Activated CD8-positive, alpha-beta T cell treated with anti-CD3 and anti-CD28 coated beads for 36 hours (primary cell): ENCODE results near the gene RSBN1. TPM values are rescaled to one million over a fixed set of nuclear protein-coding genes. Genes with fewer than 3 reads are reported as not detected.
A peak's percentile ranks its signal among the peaks of the same experiment; 100 is the strongest.

Experiments used
- ATAC-seq: fragments of 200-7000 bp; cut with Tn5 transposase; one replicate; pipeline ENCODE4 v1.10.0; 2021; ENCODE audit warnings: mild to moderate bottlenecking, moderate library complexity
- CTCF ChIA-PET: fragments of 350-600 bp; sonication (Branson Sonifier 250); formaldehyde crosslinking; loops from one replicate; lab custom pipeline; 2021; ENCODE audit warnings: antibody characterized with exemption; lab: Charles Lee
- POLR2A ChIA-PET: fragments of 350-600 bp; sonication (Branson Sonifier 250); formaldehyde crosslinking; loops from one replicate; lab custom pipeline; 2021; ENCODE audit warnings: antibody characterized with exemption; lab: Charles Lee
- DNase-seq: peaks from one replicate; pipeline ENCODE4 v3.0.0-alpha.2; 2020
- H3K27ac Mint-ChIP-seq: one replicate; pipeline ENCODE4 v1.8.0; 2021; ENCODE audit warnings: mild to moderate bottlenecking, mixed read lengths
- H3K27me3 Mint-ChIP-seq: one replicate; pipeline ENCODE4 v1.8.0; 2021; ENCODE audit warnings: mixed read lengths
- H3K36me3 Mint-ChIP-seq: one replicate; pipeline ENCODE4 v1.8.0; 2021; ENCODE audit warnings: low read depth, mixed read lengths
- H3K4me1 Mint-ChIP-seq: one replicate; pipeline ENCODE4 v1.8.0; 2021; ENCODE audit warnings: low read depth, mixed read lengths
- H3K4me3 Mint-ChIP-seq: one replicate; pipeline ENCODE4 v1.8.0; 2021; ENCODE audit warnings: mild to moderate bottlenecking, moderate library complexity, mixed read lengths
- H3K9me3 Mint-ChIP-seq: one replicate; pipeline ENCODE4 v1.8.0; 2021; ENCODE audit warnings: mixed read lengths
- CTCF ChIP-seq: fragments of 200-600 bp; IDR thresholded peaks from one replicate; pipeline ENCODE4 v1.8.0; 2022; ENCODE audit warnings: antibody characterized with exemption, mild to moderate bottlenecking
- intact Hi-C: fragments of 100-400 bp; cut with micrococcal nuclease; formaldehyde crosslinking; loops from one replicate; pipeline ENCODE4 v1.10.0; 2022
- total RNA-seq, 2 experiments: library from RNA; stranded (reverse); gene quantifications; one replicate each; pipeline ENCODE4 v1.2.3, GENCODE V29; 2021

The RSBN1 gene
- total RNA-seq, 2 experiments from 2014 or later, result 25.6 to 28.3 TPM

- H3K9me3 Mint-ChIP-seq, result peaks cover 2% of the 10 kb centered on the region
- H3K4me1 Mint-ChIP-seq, result peaks cover 65% of the 10 kb centered on the region
- peaks cover 21% of the 10 kb centered on the region for H3K36me3 Mint-ChIP-seq
- DNase-seq, result no peak
- intact Hi-C loops, result no loop called here
- H3K27me3 Mint-ChIP-seq, result no peaks in the 10 kb centered on the region
- ChIA-PET CTCF (interaction anchor here (1.1 to 1.4 kb wide), 2 partner anchors 9 to 14 kb away, joined by 3 read pairs; no protein-coding TSS in a partner anchor), POLR2A (interaction anchor here (0.5 to 2.2 kb wide), 4 partner anchors 11 to 350 kb away, joined by 3 to 5 read pairs (median 4); no protein-coding TSS in a partner anchor)
- TF ChIP-seq CTCF, result no peak
- ATAC-seq, result no peak
- H3K27ac Mint-ChIP-seq, result peak overlapping the region; percentile 76
- H3K4me3 Mint-ChIP-seq, result no peak overlapping the region
Measured at GRCh38 chr1:113787663-113788062, 24.6 kb downstream of the RSBN1 start.

- peak overlapping the region; percentile 62 for H3K27ac Mint-ChIP-seq
- no peak for ATAC-seq
- H3K4me3 Mint-ChIP-seq, result no peak overlapping the region
- POLR2A ChIA-PET, result interaction anchor here (1.1 to 1.8 kb wide), 3 partner anchors 26 to 144 kb away, joined by 3 to 10 read pairs (median 5); partner anchors contain the start of genes HIPK1, PHTF1 and RSBN1
- H3K27me3 Mint-ChIP-seq, result no peaks in the 10 kb centered on the region
- intact Hi-C loops, result no loop called here
- H3K36me3 Mint-ChIP-seq, result peaks cover 16% of the 10 kb centered on the region
- DNase-seq, result no peak
- TF ChIP-seq CTCF, result no peak
- H3K4me1 Mint-ChIP-seq, result peaks cover 50% of the 10 kb centered on the region
- CTCF ChIA-PET, result interaction anchor here (1.3 to 1.7 kb wide), 2 partner anchors 13 to 646 kb away, joined by 3 to 6 read pairs; no protein-coding TSS in a partner anchor
- H3K9me3 Mint-ChIP-seq, result peaks cover 2% of the 10 kb centered on the region
Measured at GRCh38 chr1:113786069-113786468, 26.2 kb downstream of the RSBN1 start.

GRCh38 chr1:113784104-113784779 is 28.0 kb downstream of the RSBN1 start:
- ChIA-PET CTCF (interaction anchor here (1.0 to 1.7 kb wide), 5 partner anchors 12 to 26 kb away, joined by 3 to 6 read pairs (median 3); no protein-coding TSS in a partner anchor), POLR2A (interaction anchor here (1.0 to 1.8 kb wide), 6 partner anchors 9 to 164 kb away, joined by 3 to 10 read pairs (median 6); partner anchors contain the start of genes HIPK1 and RSBN1)
- DNase-seq, result peak; percentile 29
- ATAC-seq, result peak; percentile 63
- intact Hi-C loops, result no loop called here
- Mint-ChIP-seq H3K27ac (no peak overlapping the region), H3K4me1 (peaks cover 38% of the 10 kb centered on the region), H3K4me3 (peak overlapping the region; percentile 62), H3K9me3 (peaks cover 2% of the 10 kb centered on the region), H3K27me3 (no peaks in the 10 kb centered on the region), H3K36me3 (peaks cover 4% of the 10 kb centered on the region)
- TF ChIP-seq CTCF, result no peak

- no peaks in the 10 kb centered on the region for H3K27me3 Mint-ChIP-seq
- peak overlapping the region; percentile 62 for H3K4me3 Mint-ChIP-seq
- peak; percentile 63 for DNase-seq
- TF ChIP-seq CTCF, result no peak
- peak; percentile 88 for ATAC-seq
- peaks cover 4% of the 10 kb centered on the region for H3K9me3 Mint-ChIP-seq
- intact Hi-C loops, result loop anchor here (2.0 kb wide), 1 partner anchor 27 kb away; no protein-coding TSS in a partner anchor
- ChIA-PET CTCF (interaction anchor here (1.2 kb wide), 2 partner anchors 11 to 25 kb away, joined by 3 read pairs; no protein-coding TSS in a partner anchor), POLR2A (interaction anchor here (1.0 to 1.8 kb wide), 4 partner anchors 10 to 165 kb away, joined by 3 to 7 read pairs (median 6); no protein-coding TSS in a partner anchor)
- H3K27ac Mint-ChIP-seq, result no peak overlapping the region
- H3K36me3 Mint-ChIP-seq, result peaks cover 5% of the 10 kb centered on the region
- H3K4me1 Mint-ChIP-seq, result peaks cover 40% of the 10 kb centered on the region
Measured at GRCh38 chr1:113783254-113784103, 28.8 kb downstream of the RSBN1 start.
